WTC11 (cell line): ENCODE results near the gene NRF1. TPM values are rescaled to one million over a fixed set of nuclear protein-coding genes. Genes with fewer than 3 reads are reported as not detected.

ENCODE experiments used
- ATAC-seq: fragments of 200-7000 bp; cut with Tn5 transposase; 2 replicates; pipeline ENCODE4 v1.10.0; 2021; ENCODE audit warnings: mild to moderate bottlenecking, moderate library complexity
- CTCF ChIA-PET: fragments of 300-600 bp; sonication (Branson Sonifier 250); formaldehyde crosslinking; loops from one replicate; lab custom pipeline; 2021; ENCODE audit warnings: antibody characterized with exemption; lab: Charles Lee
- POLR2A ChIA-PET: fragments of 350-600 bp; sonication (Branson Sonifier 250); formaldehyde crosslinking; loops from one replicate; lab custom pipeline; 2021; ENCODE audit warnings: antibody characterized with exemption; lab: Charles Lee
- DNase-seq: peaks from one replicate; pipeline ENCODE4 v3.0.0; 2021; ENCODE audit warnings: low spot score
- H3K27ac Mint-ChIP-seq: 2 replicates; pipeline ENCODE4 v1.8.0; 2021; ENCODE audit warnings: mixed read lengths
- H3K27me3 Mint-ChIP-seq: 2 replicates; pipeline ENCODE4 v1.8.0; 2021; ENCODE audit warnings: low read depth, mild to moderate bottlenecking, moderate library complexity, mixed read lengths
- H3K36me3 Mint-ChIP-seq: 2 replicates; pipeline ENCODE4 v1.8.0; 2021; ENCODE audit warnings: mixed read lengths
- H3K4me1 Mint-ChIP-seq: 2 replicates; pipeline ENCODE4 v1.8.0; 2022; ENCODE audit warnings: mixed read lengths
- H3K4me3 Mint-ChIP-seq: 2 replicates; pipeline ENCODE4 v1.8.0; 2021; ENCODE audit warnings: mild to moderate bottlenecking, moderate library complexity, mixed read lengths
- H3K9me3 Mint-ChIP-seq: 2 replicates; pipeline ENCODE4 v1.8.0; 2021; ENCODE audit warnings: mixed read lengths
- ATF1 ChIP-seq: sonication (generic); formaldehyde crosslinking; IDR thresholded peaks from 2 replicates; pipeline ENCODE4 v1.8.1; 2023; ENCODE audit warnings: mild to moderate bottlenecking, moderate library complexity, missing genetic modification reagents
- CREM ChIP-seq: sonication (generic); formaldehyde crosslinking; IDR thresholded peaks from 2 replicates; pipeline ENCODE4 v1.8.1; 2022; ENCODE audit warnings: mild to moderate bottlenecking, missing genetic modification reagents, moderate library complexity
- ELF4 ChIP-seq: sonication (generic); formaldehyde crosslinking; IDR thresholded peaks from 2 replicates; pipeline ENCODE4 v1.8.1; 2022; ENCODE audit warnings: low read depth, mild to moderate bottlenecking, moderate library complexity, missing genetic modification reagents
- EMX1 ChIP-seq: fragments of 250-450 bp; sonication (Bioruptor Pico); IDR thresholded peaks from 2 replicates; pipeline ENCODE4 v1.8.0; 2021; ENCODE audit warnings: mild to moderate bottlenecking
- GABPB1 ChIP-seq: sonication (generic); formaldehyde crosslinking; IDR thresholded peaks from 2 replicates; pipeline ENCODE4 v1.8.1; 2023; ENCODE audit warnings: mild to moderate bottlenecking, missing genetic modification reagents
- NFE2L1 ChIP-seq: sonication (generic); formaldehyde crosslinking; IDR thresholded peaks from 2 replicates; pipeline ENCODE4 v1.8.1; 2023; ENCODE audit warnings: missing genetic modification reagents
- SMAD4 ChIP-seq: sonication (generic); formaldehyde crosslinking; IDR thresholded peaks from 2 replicates; pipeline ENCODE4 v1.8.0; 2022; ENCODE audit warnings: mild to moderate bottlenecking, missing genetic modification reagents
- ZNF219 ChIP-seq: sonication (generic); formaldehyde crosslinking; IDR thresholded peaks from 2 replicates; pipeline ENCODE4 v1.8.0; 2023; ENCODE audit warnings: missing genetic modification reagents, mild to moderate bottlenecking, borderline replicate concordance
- ZNF232 ChIP-seq: sonication (generic); formaldehyde crosslinking; IDR thresholded peaks from 2 replicates; pipeline ENCODE4 v1.8.0; 2022; ENCODE audit warnings: mild to moderate bottlenecking, missing genetic modification reagents
- ZNF423 ChIP-seq: fragments of 250-450 bp; sonication (Bioruptor Pico); IDR thresholded peaks from 2 replicates; pipeline ENCODE4 v2.1.2; 2022; ENCODE audit warnings: mild to moderate bottlenecking, moderate library complexity
- total RNA-seq: library from RNA; stranded (reverse); gene quantifications from 3 replicates; pipeline ENCODE4 v1.2.3, GENCODE V29; 2021
- TF ChIP-seq, protein P1 (sequence below): sonication (generic); formaldehyde crosslinking; IDR thresholded peaks from 2 replicates; pipeline ENCODE4 v1.8.0; 2023; ENCODE audit warnings: missing genetic modification reagents, mild to moderate bottlenecking, borderline replicate concordance
- TF ChIP-seq, protein P2 (sequence below): sonication (generic); formaldehyde crosslinking; IDR thresholded peaks from 2 replicates; pipeline ENCODE4 v1.8.1; 2022; ENCODE audit warnings: low read depth, missing genetic modification reagents, borderline replicate concordance
- TF ChIP-seq, protein P3 (sequence below): sonication (generic); formaldehyde crosslinking; IDR thresholded peaks from 2 replicates; pipeline ENCODE4 v1.8.1; 2022; ENCODE audit warnings: low read depth, mild to moderate bottlenecking, moderate library complexity, missing genetic modification reagents, borderline replicate concordance
- TF ChIP-seq, protein P4 (sequence below): sonication (generic); formaldehyde crosslinking; IDR thresholded peaks from 2 replicates; pipeline ENCODE4 v1.8.1; 2022; ENCODE audit warnings: missing genetic modification reagents, borderline replicate concordance
- TF ChIP-seq, protein P5 (sequence below): sonication (generic); formaldehyde crosslinking; IDR thresholded peaks from 2 replicates; pipeline ENCODE4 v1.8.0; 2023; ENCODE audit warnings: missing genetic modification reagents

NRF1 gene
- total RNA-seq, 1 experiment from 2014 or later, result 16.4 TPM

DNA sequence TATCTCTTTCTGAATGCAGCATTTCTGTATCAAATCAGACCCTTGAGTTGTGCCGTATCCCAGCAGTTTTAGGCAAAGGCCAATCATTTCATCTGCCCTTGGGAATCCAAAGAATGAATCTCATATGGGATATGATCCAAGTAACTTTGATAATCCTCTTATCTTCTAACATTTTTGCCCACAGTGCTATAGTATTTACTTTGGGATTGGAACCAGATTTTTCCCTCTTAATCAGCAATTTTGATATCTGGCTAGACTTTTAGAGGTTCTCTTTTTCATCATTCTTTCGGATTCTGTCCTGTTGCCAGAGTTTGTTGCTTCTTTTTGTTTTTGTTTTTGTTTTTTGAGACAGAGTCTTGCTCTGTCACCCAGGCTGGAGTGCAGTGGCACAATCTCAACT is 118.0 kb downstream of the NRF1 start (continued):
- TF ChIP-seq, protein P1, sequence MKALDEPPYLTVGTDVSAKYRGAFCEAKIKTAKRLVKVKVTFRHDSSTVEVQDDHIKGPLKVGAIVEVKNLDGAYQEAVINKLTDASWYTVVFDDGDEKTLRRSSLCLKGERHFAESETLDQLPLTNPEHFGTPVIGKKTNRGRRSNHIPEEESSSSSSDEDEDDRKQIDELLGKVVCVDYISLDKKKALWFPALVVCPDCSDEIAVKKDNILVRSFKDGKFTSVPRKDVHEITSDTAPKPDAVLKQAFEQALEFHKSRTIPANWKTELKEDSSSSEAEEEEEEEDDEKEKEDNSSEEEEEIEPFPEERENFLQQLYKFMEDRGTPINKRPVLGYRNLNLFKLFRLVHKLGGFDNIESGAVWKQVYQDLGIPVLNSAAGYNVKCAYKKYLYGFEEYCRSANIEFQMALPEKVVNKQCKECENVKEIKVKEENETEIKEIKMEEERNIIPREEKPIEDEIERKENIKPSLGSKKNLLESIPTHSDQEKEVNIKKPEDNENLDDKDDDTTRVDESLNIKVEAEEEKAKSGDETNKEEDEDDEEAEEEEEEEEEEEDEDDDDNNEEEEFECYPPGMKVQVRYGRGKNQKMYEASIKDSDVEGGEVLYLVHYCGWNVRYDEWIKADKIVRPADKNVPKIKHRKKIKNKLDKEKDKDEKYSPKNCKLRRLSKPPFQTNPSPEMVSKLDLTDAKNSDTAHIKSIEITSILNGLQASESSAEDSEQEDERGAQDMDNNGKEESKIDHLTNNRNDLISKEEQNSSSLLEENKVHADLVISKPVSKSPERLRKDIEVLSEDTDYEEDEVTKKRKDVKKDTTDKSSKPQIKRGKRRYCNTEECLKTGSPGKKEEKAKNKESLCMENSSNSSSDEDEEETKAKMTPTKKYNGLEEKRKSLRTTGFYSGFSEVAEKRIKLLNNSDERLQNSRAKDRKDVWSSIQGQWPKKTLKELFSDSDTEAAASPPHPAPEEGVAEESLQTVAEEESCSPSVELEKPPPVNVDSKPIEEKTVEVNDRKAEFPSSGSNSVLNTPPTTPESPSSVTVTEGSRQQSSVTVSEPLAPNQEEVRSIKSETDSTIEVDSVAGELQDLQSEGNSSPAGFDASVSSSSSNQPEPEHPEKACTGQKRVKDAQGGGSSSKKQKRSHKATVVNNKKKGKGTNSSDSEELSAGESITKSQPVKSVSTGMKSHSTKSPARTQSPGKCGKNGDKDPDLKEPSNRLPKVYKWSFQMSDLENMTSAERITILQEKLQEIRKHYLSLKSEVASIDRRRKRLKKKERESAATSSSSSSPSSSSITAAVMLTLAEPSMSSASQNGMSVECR (CRISPR knock-in tag), result no peak
- no peak for TF ChIP-seq ZNF219
- TF ChIP-seq, protein P2, sequence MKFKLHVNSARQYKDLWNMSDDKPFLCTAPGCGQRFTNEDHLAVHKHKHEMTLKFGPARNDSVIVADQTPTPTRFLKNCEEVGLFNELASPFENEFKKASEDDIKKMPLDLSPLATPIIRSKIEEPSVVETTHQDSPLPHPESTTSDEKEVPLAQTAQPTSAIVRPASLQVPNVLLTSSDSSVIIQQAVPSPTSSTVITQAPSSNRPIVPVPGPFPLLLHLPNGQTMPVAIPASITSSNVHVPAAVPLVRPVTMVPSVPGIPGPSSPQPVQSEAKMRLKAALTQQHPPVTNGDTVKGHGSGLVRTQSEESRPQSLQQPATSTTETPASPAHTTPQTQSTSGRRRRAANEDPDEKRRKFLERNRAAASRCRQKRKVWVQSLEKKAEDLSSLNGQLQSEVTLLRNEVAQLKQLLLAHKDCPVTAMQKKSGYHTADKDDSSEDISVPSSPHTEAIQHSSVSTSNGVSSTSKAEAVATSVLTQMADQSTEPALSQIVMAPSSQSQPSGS (CRISPR knock-in tag), result no peak
- TF ChIP-seq, all 79 proteins: peak for 0

DNA sequence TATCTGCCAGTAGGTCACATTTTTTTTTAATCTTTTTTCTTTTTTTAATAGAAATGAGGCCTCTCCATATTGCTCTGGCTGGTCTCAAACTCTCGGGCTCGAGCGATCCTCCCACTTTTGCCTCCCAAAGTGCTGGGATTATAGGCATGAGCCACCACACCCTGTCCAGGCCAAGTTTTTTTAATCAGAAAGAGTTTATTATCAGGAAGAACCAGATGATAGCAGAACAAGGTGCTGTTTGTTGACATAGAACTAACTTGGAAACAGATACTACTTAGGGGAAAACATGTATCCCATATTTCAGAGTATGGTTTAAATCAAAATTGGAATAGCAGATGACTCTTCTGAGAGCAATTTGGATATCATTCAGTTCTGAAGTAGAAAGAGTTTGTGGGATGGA is 118.6 kb downstream of the NRF1 start:
- Mint-ChIP-seq H3K36me3 (peaks cover 29% of the 10 kb centered on the region), H3K4me1 (no peaks in the 10 kb centered on the region), H3K4me3 (no peak overlapping the region)
- no peak for ATAC-seq
- POLR2A ChIA-PET, result interaction anchor here (0.7 kb wide), 1 partner anchor 31 kb away, joined by 3 read pairs; no protein-coding TSS in a partner anchor
- TF ChIP-seq, protein P3, sequence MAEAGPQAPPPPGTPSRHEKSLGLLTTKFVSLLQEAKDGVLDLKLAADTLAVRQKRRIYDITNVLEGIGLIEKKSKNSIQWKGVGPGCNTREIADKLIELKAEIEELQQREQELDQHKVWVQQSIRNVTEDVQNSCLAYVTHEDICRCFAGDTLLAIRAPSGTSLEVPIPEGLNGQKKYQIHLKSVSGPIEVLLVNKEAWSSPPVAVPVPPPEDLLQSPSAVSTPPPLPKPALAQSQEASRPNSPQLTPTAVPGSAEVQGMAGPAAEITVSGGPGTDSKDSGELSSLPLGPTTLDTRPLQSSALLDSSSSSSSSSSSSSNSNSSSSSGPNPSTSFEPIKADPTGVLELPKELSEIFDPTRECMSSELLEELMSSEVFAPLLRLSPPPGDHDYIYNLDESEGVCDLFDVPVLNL (CRISPR knock-in tag), result no peak
- TF ChIP-seq, all 79 proteins: peak for 0
- H3K27ac Mint-ChIP-seq, result no peak overlapping the region
- no peaks in the 10 kb centered on the region for H3K27me3 Mint-ChIP-seq
- DNase-seq, result no peak
- H3K9me3 Mint-ChIP-seq, result no peaks in the 10 kb centered on the region
- CTCF ChIA-PET, result no interaction called here

DNA sequence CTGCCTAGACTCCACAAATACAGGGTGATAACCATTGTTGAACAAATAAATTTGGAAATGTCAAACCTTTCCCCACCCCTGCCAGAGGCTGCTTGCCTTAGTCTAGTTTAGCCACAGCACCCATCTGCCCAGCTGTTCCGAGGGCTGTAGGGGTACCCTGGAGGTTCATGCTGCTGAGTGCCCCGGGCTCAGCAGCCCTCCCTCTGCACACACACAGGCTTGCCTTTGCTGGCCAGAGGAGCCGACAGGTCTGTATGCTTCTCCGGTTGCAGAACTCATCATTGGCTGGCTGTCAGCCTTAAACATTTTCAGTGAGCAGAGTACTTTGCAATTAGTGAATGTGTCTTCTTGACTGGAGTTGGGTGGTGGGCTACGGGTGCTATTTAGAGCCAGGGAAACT is 122.9 kb downstream of the NRF1 start:
- CTCF ChIA-PET, result interaction anchor here (1.2 to 4.5 kb wide), 2 partner anchors 90 to 122 kb away, joined by 3 to 16 read pairs; no protein-coding TSS in a partner anchor
- TF ChIP-seq EMX1 (CRISPR knock-in tag) (no peak), SMAD4 (no peak), ZNF219 (no peak), ATF1 (no peak), GABPB1 (CRISPR knock-in tag) (no peak), ZNF232 (CRISPR knock-in tag) (no peak), NFE2L1 (CRISPR knock-in tag) (no peak), CREM (CRISPR knock-in tag) (no peak), ZNF423 (CRISPR knock-in tag) (no peak), ELF4 (CRISPR knock-in tag) (no peak)
- TF ChIP-seq, protein P4, sequence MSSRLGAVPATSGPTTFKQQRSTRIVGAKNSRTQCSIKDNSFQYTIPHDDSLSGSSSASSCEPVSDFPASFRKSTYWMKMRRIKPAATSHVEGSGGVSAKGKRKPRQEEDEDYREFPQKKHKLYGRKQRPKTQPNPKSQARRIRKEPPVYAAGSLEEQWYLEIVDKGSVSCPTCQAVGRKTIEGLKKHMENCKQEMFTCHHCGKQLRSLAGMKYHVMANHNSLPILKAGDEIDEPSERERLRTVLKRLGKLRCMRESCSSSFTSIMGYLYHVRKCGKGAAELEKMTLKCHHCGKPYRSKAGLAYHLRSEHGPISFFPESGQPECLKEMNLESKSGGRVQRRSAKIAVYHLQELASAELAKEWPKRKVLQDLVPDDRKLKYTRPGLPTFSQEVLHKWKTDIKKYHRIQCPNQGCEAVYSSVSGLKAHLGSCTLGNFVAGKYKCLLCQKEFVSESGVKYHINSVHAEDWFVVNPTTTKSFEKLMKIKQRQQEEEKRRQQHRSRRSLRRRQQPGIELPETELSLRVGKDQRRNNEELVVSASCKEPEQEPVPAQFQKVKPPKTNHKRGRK (CRISPR knock-in tag), result no peak
- TF ChIP-seq, protein P1 (CRISPR knock-in tag), result no peak
- TF ChIP-seq, protein P5, sequence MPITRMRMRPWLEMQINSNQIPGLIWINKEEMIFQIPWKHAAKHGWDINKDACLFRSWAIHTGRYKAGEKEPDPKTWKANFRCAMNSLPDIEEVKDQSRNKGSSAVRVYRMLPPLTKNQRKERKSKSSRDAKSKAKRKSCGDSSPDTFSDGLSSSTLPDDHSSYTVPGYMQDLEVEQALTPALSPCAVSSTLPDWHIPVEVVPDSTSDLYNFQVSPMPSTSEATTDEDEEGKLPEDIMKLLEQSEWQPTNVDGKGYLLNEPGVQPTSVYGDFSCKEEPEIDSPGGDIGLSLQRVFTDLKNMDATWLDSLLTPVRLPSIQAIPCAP (CRISPR knock-in tag), result no peak
- TF ChIP-seq, protein P2 (CRISPR knock-in tag), result no peak

More for the DNA sequence above, 122.9 kb downstream of the NRF1 start:
- POLR2A ChIA-PET, result interaction anchor here (0.7 kb wide), 1 partner anchor 10 kb away, joined by 3 read pairs; no protein-coding TSS in a partner anchor
- Mint-ChIP-seq H3K36me3 (peaks cover 18% of the 10 kb centered on the region), H3K4me1 (peaks cover 15% of the 10 kb centered on the region), H3K4me3 (no peak overlapping the region), H3K27ac (peak overlapping the region; percentile 54), H3K27me3 (no peaks in the 10 kb centered on the region), H3K9me3 (no peaks in the 10 kb centered on the region)
- DNase-seq (no peak), ATAC-seq (no peak)
